Colon (tissue), 2 donors: ENCODE data around the gene EXPH5.

ENCODE experiments used
- FAIRE-seq: peaks from 2 replicates; lab custom pipeline; 2012; peaks lifted over from hg19 to GRCh38; lab: Jason Lieb, UNC
- donor health status: control.
- donor health status: control.

EXPH5 gene

DNA sequence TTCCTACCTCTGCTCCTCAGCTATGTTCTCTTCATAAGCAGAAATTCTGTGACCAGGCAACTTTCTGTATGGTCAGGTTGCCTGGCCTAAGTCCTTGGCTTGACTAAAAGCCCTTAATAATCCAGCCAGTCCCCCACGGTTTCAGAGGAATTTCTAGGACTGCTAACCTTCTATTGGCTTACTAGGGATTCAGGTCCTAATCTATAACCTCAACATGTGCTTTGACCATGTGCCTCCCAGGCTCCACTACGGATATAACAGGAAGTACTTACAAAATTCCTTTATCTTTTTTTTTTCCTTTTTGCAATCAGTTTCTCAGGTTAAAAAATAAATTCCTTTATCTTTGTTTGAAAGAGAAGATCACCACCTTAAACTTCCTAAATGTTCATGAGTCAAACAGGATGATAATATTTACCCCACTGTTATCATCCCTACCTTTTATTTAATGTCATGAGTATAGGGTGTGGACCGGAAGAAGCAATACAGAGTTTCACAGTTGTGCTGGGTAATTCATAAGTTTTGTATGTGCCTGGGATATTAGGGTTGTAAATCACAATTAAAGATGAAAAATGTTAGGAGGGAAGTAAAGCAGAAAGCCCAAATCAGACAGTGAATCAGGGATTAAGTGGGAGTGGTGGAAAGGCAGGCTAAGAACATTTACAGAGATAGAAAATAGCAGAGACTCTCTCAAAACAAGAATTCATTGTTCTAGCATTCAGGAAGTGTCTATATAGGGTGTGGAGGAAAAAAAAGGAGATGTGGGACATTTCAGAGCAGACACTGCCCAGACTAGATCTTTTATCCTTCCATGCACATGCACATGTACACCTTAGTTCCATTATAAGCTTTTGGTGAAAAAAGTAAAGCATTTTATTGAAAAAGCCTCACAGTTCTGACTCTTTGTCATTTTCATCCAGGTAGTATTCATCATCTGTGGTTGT, 84.6 kb downstream of the EXPH5 start:
- FAIRE-seq: peak; percentile 36

DNA sequence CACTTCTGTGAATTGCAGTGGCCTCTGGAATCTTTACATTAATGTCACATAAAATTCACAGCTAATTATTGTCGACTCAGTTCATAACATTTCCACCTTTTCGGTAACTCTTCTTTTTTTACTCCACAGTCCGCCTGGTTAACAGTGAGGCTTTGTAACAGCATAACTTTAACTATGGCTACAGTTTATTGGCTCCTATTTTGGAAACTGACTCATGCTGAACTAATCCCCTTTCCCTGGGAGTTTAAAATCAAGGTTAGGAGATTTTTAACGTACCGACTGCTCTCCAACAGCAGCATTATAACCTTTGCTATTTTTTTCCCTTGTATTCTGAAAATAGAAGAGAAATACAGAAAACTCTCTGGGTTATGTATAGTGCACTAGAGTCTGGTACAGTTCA, 92.2 kb downstream of the EXPH5 start:
- no peak for FAIRE-seq

DNA sequence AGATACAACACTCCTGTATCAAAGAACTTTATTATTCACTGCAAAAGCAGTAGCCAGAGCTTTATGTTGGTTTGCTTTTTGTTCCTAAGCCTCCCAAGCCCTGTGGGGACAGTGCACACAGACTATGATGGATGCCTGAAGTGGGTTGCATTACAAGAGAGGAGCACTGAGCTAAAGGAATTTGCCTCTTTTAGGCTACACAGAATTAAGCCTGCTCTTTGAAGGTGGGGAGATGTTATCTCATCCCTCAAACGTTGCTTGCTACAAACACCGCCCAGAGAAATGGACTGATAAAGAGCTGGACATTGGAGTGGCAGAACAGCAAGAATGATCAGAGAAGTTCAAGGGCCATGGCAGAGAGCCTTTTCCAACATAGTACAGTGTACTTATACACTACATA, 92.8 kb downstream of the EXPH5 start:
- FAIRE-seq: no peak

DNA sequence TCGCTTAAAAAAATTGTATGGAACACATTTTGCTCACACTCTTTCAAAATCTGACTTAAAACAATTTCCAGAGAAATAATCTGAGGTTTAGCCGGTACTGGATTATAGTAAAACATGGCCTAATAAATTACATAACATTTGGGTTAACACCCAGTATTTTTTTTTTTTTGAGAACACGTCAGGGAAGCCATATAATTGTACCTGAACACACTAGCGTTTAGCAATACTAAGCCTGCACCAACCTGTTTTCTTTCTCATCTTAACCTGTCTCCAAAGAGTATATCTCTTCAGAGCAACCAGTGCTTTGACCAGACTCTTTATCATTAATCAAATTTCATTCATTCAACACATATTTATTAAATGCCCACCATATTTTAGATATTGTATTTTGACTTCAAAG, 93.4 kb downstream of the EXPH5 start:
- no peak for FAIRE-seq

DNA sequence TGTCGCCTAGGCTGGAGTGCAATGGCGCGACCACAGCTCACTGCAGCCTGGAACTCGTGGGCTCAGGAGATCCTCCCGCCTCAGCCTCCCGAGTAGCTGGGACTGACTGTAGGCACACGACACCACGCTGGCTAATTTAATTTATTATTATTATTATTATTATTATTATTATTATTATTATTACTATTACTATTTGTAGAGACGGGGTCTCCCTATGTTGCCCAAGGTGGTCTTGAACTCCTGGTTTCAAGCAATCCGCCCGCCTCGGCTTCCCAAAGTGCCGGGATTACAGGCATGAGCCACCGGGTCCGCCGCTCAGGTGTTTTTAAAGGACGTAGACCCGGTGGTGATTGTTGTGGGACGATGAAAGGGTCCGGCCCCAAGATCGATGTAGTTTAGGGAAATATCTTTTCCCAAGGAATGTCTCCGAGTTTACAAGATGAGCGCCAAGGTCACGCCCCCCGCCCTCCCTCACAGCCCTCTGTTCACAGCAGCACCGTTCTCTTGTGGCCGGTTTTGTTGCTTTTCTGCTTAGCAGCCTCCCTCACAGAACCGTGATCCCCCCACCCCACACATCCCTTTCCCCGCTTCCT, 94.7 kb downstream of the EXPH5 start:
- no peak for FAIRE-seq

DNA sequence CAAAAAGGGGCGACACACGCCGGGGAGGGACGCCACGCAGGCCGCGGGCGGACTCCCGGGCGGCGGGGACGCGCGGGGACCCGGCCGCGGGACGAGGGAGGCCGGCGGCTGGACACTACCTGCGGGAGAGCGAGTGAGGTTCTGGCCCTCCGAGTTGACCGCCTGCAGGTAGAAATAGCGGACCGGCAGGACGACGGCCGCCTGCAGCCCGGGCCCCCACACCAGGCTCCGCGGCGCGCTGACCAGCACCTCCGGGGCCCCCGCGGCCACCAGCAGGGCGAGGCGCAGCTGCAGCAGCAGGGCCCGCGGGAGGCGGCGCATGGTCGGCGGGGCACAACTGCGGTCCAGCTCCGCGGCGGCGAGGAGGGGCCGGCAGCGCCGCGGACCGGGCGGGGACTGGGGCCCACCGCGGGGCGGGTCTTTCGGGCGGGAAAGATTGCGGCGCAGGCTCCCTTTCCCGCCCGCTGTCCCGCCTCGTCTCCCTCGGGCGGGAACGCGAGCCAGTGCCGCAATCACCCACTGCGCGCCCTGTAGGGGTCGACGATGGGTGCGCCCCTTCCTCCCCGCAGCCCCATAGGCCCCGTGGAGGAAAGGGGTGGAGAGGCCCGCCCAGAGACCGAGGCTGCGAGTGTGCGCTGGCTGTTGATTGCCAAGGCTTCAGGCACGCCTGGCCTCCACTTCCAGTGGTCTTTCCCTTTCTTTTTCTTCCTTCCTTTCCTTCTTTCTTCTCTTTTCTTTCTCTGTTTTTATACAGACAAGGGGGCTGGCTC, 95.3 kb downstream of the EXPH5 start, which contains the start of gene POGLUT3:
TSS of gene POGLUT3 (minus strand) at position 339 of the 770 bp plus-strand sequence. CDS start at position 321, 18 bp downstream.
- FAIRE-seq: no peak

DNA sequence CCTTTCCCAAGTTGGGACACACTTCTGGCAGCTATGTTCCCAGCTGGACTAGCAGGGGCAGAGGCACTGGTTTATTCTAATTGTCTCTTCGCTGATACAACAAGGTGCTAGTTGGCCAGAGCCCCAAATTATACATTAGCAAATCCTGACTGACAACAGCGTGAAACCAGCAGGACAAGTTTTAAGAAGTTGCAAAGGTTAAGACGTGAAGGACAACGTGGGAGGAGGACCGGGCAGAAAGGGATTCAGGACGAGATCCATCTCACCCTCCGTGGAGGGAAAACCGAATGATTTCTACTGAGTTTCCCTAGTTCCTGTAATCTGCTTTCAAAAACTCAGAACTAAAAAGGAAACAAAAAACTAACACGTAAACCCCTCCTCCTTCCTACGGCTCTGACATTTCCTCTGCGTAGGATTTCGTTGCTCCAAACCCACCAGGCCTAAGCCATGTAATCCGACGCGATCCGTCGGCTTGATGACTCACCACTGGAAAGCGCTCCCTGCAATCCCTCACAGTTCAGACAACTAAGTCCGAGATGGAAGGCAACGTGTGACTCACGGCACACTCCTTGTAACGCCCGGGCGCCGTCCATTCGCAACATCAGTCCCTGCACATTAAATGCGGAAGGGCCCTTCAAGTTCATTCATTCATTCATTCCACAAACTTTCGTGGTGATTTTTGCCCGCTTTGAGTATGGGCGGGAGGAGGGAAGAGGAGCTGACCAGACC, 96.1 kb downstream of the EXPH5 start:
- FAIRE-seq: no peak

DNA sequence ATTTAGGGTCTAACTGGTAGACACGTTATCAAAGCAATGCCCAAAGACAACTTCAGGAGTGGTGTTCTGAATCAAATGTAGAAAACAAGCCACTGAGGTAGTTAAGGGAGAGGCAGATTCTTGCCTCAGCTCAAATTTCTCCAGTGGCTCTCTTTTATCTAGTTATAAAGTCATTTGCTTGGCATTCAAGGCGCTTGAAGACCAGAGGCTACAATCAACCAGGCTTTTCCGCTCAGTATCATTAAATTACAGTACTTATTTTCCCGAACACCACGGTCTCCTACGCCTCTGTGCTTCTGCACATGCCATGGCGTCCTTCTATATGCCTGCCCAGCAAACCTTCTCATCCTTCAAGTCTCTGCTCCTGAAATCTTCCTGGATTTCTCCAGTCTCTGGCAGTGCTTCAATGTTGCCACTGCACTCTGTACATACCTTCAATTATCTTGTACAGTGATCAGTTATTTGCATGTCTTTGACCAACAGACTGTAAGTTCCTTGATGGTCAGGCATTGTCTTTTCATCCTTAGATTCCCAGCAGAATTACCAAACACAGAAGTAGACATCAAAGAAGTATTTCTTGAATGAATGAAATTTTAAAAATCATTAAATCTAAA, 96.8 kb downstream of the EXPH5 start:
- no peak for FAIRE-seq

DNA sequence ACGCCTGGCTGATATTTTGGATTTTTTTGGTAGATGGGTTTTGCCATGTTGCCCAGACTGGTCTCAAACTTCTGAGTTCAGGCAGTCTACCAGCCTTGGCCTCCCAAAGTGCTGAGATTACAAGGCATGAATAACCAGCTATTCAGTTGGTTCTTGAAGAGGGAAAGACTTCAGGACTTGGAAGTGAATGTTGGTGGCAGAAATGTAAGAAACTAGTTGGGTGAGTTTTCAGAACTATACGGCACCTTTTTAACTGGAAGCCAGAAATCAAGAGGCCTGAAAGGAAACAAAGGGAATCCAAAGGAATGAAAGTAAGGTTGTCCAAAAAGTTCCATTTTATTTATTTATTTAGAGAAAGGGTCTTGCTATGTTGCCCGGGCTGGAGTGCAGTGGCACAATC, 98.2 kb downstream of the EXPH5 start:
- no peak for FAIRE-seq

DNA sequence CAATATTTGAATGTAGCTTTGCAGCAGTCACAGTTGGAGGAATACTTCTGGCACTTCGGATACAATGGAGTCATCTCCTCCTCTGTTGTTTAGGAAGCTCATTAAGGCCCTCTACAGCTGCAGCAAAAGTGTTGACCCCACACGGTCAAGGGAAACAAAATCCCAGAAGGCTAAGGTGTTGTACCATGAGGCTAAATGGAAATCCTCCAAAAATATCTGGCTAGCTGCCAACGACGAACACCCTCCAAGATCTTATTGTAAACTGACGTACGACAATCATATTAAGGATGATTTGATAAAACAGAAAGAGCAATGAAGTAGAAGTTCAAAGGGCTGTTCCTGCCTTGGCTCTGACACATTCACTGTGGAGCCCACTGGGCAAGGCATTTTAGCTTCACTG, 99.4 kb downstream of the EXPH5 start:
- no peak for FAIRE-seq

DNA sequence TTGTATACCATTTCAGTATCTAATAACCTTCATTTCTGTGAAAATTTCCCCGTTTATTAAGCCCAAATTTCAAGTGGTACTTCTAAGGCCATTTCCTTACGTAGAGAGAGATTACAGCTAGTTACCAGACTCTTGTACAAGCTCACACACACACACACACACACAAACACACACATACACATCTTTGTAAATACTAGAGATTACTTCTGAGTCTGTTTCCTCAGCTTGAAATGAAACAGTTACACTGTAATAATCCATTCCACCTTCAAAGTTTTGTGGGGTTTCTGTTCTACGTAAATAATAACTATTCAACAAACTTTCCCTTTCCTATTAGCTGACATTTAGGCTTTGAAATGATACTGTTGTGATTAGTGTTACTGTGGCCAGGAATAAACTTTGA, 101.6 kb downstream of the EXPH5 start:
- FAIRE-seq: no peak

DNA sequence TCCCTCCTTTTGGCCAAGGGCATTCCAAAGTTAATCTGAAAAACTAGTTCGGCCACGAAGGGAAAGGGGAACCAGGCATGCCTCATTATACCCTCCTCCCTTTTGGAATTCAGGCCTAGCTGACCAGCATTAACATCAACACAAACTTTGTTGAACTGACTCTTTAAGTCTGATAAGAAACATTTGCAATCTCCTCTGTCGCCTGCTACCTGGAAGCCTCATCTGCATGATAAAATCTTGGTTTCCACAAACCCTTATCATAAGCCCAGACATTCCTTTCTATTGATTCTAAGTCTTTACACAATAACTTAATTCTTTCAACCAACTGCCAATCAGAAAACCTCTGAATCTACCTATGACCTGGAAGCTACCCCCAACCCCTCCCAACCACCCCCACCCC, 106.7 kb downstream of the EXPH5 start:
- no peak for FAIRE-seq

DNA sequence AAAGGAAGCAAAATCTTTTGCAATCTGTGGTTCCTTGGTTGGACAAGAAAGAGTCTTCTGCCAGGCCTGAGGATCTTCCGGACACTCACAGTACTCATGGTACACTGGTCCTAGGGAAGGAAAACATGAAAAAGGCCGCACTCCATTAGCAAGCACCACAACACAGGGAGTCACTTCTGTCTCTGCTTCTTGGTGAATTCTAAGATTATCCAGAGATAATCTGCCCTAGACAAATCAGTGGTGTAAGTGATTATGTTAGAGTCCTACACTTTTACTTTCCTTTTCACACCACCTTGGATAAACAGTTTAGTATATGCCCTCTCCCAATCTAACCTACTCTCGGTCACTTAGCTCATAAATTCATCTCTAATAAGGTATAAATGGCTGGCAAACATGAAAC, 107.2 kb downstream of the EXPH5 start:
- FAIRE-seq: no peak

DNA sequence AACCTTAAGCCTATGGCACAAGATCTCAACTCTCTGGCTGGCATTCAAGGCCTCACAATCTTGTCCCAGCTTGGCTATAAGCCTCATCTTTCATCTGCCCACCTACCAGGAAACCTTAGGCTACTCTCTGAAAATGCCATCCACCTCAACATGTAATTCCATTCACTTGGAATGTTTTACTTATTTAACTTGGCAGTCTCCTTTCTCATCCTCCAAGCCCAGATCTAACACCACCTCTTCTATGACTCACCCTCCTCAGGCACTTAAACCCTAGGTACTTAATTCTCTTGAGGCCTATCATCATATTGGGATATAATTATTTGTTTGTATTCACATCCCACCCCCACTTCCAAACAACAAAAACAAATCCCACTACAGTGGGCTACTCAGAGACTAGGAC, 110.4 kb downstream of the EXPH5 start:
- FAIRE-seq: no peak

DNA sequence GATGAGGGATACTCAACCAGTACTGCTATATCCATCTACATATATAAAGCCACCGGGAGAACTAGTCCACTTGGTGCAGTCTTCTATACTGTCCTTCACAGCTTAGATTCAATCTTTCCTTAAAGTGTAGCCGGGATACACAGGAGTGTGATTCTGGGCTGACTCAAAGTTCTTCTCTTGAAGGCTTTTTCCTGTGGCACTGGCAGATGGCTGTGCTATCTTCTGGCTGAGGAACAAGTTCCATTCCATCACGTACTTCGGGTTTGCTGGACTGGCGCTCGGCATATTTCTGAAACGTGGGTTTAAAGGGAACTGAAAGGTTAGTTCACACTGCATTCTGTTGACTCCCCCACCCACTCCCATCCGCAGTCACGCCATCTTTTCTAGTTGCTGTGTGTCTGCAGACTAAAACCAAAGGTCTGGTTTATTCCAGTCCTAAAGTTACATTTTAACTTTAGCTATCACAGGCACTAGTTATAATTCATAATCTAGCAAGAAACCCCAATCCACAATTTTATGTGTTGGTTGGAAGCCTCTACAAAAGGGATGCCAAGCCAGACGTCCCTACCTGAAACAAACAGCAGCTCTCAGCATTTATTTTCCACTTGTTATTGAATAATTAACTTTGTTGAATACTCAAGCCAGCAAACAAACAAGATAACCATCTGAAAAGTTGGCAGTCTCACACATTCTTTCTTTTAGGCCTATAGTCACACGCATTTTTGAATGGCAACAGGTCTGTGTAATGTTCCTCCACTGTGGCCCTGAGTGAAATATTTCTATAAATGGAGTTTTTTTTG, 118.7 kb downstream of the EXPH5 start:
- no peak for FAIRE-seq

DNA sequence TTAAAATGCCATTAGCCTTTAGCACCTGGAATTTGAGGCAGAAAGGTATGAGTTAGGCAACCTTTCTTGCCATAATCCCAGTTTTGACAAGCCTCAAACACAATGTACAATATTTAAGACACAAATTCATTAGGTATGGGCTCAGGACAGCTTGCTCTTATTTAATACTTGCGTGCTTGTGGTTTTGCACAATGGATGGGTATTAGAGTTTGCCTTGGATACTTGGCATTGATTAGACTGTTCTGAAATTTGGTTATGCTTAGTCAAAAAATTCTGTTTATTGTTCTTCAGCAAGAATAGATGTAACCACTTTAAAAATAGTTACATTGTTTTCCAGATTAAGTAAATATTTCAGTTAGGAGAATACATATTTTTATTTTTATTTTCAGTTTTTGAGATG, 120.9 kb downstream of the EXPH5 start:
- FAIRE-seq: no peak

DNA sequence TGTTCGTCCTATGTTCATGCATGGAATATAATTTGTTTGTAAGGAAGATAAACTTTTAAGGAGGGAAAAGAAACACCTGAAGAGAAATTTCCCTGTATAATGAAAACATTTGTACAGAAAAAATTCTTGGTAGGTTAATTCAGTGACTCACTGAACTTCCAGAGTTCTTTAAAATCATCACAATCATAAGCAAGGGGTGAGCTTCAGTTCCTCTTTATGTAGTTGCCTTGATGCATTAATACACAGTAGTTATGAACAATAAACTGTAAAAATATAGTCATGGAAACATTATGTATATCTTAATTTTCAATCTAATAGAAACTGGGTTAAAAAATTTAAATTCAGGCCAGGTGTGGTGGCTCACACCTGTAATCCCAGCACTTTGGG, 125.1 kb downstream of the EXPH5 start:
- FAIRE-seq: no peak

DNA sequence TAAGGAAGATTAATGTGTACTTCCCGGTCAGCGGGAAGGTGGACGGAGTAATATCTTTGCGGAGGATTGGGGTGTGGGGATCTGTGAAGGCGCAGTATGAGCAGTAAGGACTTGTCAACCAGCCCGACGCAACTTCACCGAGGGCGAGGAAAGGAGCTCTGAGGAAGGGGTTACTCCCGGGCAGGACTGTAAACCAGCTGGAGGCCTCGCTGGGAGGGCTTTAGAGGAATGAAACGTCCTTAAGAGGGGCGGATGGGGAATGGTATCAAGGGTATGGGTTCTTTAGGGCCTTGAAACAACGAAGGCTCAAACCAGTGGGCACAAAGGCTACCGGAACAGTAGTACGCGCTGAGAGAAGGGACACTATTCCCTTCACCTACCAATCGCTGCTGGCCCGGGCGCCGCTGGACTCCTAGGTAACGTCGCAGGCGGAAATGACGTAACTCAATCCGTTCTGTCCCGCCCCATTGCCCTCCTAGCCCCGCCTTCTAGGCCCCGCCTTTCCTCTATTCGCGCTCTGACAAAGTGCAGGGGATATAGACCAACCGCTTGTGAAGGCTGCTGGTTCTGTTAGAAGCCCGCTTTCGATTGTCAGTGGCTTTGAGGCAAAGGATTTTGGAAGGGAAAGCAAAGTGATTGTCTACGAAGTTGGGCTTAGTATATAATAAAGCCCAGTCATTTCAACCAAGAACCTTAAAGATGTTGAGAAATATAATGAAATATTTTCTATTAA, 126.3 kb downstream of the EXPH5 start, which contains the start of gene C11orf65:
TSS of gene C11orf65 (minus strand) at position 439 of the 733 bp plus-strand sequence. CDS start 5,970 bp downstream, outside the sequence.
- FAIRE-seq: peak; percentile 28

DNA sequence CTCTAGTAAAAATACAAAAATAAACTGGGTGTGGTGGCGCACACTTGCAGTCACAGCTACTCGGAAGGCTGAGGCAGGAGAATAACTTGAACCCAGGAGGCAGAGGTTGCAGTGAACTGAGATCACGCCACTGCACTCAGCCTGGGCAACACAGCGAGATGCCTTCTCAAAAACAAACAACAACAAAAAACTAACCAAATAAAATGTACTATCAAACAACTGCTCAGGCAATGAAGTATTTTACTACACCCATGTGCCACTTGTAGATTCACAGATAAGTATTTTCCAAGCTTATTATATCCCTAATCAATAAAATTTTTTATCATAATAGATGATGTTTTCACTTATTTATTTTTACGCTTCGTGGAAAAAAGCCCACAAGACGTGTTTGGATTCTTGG, 127.2 kb downstream of the EXPH5 start:
- FAIRE-seq: no peak
